GM10248 (cell line): ENCODE data around the gene TMEM256.
A peak's percentile ranks its signal among the peaks of the same experiment; 100 is the strongest.

Experiments
- CTCF ChIA-PET: fragments of 300-600 bp; sonication (Branson Sonifier 250); formaldehyde crosslinking; extraction: SDS; loops from one replicate; lab custom pipeline; 2021; ENCODE audit warnings: antibody characterized with exemption; lab: Yijun Ruan, JAX
- POLR2A ChIA-PET: fragments of 350-650 bp; sonication (Branson Sonifier 250); formaldehyde crosslinking; extraction: SDS; loops from one replicate; lab custom pipeline; 2020; ENCODE audit warnings: antibody characterized with exemption; lab: Yijun Ruan, JAX
- DNase-seq: peaks from one replicate; pipeline ENCODE4 v3.0.0; 2012; ENCODE audit errors: extremely low spot score
- TF ChIP-seq, protein P1 (sequence below): IDR thresholded peaks from 2 replicates; pipeline ENCODE4 v1.5.1; 2012; ENCODE audit warnings: mild to moderate bottlenecking, low read depth; ENCODE audit errors: extremely low read depth, missing control alignments, control extremely low read depth

TMEM256 gene

DNA sequence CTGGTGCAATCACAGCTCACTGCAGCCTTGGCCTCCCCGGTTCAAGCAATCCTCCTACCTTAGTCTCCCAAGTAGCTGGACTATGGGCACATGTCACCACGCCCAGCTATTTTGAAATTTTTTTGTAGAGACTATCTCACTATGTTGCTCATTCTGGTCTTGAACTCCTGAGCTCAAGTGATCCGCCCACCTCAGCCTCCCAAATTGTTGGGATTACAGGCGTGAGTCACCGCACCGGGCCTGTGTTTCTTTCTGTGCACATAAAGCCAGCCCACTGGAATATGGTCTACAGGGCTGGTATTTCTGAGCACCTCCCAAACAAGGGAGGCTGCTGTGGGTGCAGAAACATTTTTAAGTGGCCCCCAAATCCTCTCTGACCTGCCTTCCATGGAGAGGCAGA lies 40.6 kb downstream of the TMEM256 start:
- no peak for DNase-seq
- CTCF ChIA-PET = interaction anchor here (1.6 to 3.7 kb wide), 2 partner anchors 186 to 198 kb away, joined by 3 to 14 read pairs; partner anchors contain the start of gene SENP3

DNA sequence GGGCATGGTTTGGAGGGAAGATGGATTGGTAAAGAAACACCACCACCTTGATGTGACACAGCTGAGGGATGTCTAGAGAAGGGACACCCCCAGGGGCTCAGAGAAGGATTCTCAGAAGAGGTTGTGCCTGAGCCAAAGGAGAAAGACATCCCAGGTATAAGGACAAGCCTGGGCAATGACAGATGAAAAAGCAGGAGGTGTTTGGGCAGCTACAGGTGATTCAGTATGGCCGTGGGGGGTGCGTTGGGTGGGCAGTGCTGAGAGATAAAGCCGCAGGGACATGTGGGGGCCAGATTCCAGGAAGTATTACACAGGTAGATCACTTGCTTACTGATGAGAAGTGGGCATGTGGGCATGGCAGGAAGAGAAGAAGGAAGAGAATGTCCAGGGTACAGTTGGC lies 42.0 kb downstream of the TMEM256 start:
- TF ChIP-seq, protein P1, sequence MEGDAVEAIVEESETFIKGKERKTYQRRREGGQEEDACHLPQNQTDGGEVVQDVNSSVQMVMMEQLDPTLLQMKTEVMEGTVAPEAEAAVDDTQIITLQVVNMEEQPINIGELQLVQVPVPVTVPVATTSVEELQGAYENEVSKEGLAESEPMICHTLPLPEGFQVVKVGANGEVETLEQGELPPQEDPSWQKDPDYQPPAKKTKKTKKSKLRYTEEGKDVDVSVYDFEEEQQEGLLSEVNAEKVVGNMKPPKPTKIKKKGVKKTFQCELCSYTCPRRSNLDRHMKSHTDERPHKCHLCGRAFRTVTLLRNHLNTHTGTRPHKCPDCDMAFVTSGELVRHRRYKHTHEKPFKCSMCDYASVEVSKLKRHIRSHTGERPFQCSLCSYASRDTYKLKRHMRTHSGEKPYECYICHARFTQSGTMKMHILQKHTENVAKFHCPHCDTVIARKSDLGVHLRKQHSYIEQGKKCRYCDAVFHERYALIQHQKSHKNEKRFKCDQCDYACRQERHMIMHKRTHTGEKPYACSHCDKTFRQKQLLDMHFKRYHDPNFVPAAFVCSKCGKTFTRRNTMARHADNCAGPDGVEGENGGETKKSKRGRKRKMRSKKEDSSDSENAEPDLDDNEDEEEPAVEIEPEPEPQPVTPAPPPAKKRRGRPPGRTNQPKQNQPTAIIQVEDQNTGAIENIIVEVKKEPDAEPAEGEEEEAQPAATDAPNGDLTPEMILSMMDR = no peak
- POLR2A ChIA-PET = interaction anchor here (0.5 kb wide), 2 partner anchors 11 to 215 kb away, joined by 3 read pairs; no protein-coding TSS in a partner anchor
- DNase-seq = no peak
- CTCF ChIA-PET = interaction anchor here (1.0 to 3.7 kb wide), 4 partner anchors 73 to 199 kb away, joined by 3 to 14 read pairs (median 3); partner anchors contain the start of gene SENP3

More for the DNA sequence above, 40.6 kb downstream of the TMEM256 start:
- TF ChIP-seq, protein P1 = no peak
- POLR2A ChIA-PET = no interaction called here

DNA sequence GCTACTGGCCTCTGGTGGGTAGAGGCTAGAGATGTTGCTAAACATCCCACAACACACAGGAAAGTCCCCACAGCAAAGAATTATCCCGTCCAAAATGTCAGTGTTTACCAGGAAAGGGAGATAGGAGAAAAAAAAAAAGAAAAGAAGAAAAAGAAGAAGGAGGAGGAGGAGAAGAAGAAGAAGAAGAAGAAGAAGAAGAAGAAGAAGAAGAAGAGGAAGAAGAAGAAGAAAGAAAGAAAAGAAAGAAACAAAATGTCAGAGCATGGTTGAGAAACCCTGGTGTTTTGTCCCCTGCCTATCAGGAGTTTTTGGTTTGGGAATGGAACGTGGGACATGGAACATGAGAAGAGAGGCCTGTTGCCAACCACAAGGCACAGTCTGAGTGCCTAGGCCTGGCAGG lies 46.5 kb downstream of the TMEM256 start:
- TF ChIP-seq, protein P1 = no peak
- no peak for DNase-seq
- ChIA-PET POLR2A (no interaction called here), CTCF (interaction anchor here (1.1 to 2.9 kb wide), 6 partner anchors 10 to 152 kb away, joined by 3 to 24 read pairs (median 10); partner anchors contain the start of gene NEURL4)

DNA sequence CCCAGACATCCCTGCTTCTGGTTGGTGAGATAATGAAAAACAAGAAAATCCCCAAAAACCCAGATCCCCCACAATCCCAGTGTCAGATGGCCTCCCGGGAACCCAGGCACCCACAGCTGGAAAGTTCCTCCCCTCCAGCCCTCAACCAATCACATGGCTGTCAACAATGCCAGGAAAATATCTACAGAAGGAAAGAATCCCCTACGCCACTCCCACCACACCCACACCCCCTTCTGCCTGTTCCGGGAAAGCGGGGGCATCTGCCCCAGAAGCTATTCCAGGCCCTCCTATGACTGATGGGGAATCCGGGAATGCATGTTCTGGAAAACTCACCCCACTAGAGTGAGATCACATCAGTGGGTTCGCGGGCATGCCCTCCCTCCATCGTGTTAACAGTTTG lies 47.1 kb downstream of the TMEM256 start:
- ChIA-PET POLR2A (no interaction called here), CTCF (interaction anchor here (0.7 to 4.8 kb wide), 36 partner anchors 9 to 335 kb away, joined by 3 to 55 read pairs (median 6); partner anchors contain the start of genes ACAP1, NEURL4, NLGN2 and SENP3)
- DNase-seq = no peak
- TF ChIP-seq, protein P1 = no peak

DNA sequence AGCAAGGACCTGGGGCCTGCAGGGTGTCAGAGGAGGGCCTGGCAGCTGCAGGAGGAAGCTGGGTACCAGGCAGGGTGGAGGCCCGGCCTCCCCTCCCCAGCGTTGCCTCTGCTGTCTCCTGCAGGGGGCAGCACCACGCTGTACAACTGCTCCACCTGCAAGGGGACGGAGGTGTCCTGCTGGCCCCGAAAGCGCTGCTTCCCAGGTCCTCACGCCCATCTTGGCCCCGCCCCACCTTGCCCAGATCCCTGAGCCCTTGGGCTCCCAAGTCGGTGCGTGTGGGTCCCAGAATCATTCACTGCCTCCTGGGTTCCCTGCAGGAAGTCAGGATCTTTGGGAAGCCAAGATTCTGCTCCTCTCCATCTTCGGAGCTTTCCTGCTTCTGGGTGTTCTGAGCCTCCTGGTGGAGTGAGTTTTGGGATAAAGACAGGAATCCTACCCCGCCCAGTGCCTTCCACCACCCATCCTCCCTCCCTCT lies 47.8 kb downstream of the TMEM256 start:
- POLR2A ChIA-PET = interaction anchor here (0.6 to 1.3 kb wide), 3 partner anchors 43 to 129 kb away, joined by 3 to 15 read pairs (median 4); no protein-coding TSS in a partner anchor
- TF ChIP-seq, protein P1 = peak; percentile 98
- CTCF ChIA-PET = interaction anchor here (0.6 to 4.8 kb wide), 56 partner anchors 8 to 355 kb away, joined by 3 to 55 read pairs (median 4); partner anchors contain the start of genes ACAP1, NEURL4, NLGN2 and PLSCR3
- DNase-seq = peak; percentile 88

DNA sequence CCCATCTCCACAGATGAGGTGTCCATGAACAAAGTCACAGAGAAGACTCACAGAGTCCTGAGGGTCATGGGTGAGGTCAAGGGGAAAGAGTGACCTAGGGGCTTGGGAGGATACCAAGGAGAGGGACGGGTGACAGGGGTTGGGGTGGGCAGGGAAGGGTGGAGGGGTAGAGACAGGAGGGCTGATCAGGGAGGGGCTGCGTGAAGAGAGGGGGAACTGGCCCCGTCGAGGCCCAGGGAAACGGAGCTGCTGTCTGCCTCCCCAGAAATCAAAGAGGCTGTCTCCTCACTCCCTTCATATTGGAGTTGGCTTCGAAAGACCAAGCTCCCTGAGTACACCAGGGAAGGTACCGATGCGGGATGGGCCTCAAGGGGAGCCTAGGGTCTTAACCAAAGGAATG lies 48.3 kb downstream of the TMEM256 start:
- POLR2A ChIA-PET = interaction anchor here (0.6 to 1.3 kb wide), 3 partner anchors 44 to 129 kb away, joined by 3 to 15 read pairs (median 4); no protein-coding TSS in a partner anchor
- CTCF ChIA-PET = interaction anchor here (0.6 to 4.8 kb wide), 53 partner anchors 8 to 355 kb away, joined by 3 to 55 read pairs (median 5); partner anchors contain the start of genes ACAP1, NEURL4, NLGN2 and PLSCR3
- DNase-seq = no peak
- TF ChIP-seq, protein P1 = no peak
